Measurements from ENCODE around the gene ITGAL. TPM values are rescaled to one million over a fixed set of nuclear protein-coding genes. Genes with fewer than 3 reads are reported as not detected.

Gene ITGAL
- total and polyA plus RNA-seq, 2 of the 13 experiments (the other 11 are each of a cell fraction or from before 2014, with no cell fraction given) = 0.86 to 1.2 TPM

GRCh38 chr16:30533748-30534367 is 61.3 kb downstream of the ITGAL start:
- FAIRE-seq = no peak
- WGBS (ENCODE audit: low lambda C conversion rate) = 1% methylated on average over 24 of the region's 29 CpGs
- ChIA-PET CTCF (ENCODE audit: low intra/inter-chr PET ratio, low total read pairs) (interaction anchor here (0.9 kb wide), 1 partner anchor 103 kb away, joined by 3 read pairs; no protein-coding TSS in a partner anchor), POLR2A (interaction anchor here (0.6 to 5.1 kb wide), 22 partner anchors 9 to 468 kb away, joined by 3 to 187 read pairs (median 5); partner anchors contain the start of genes ALDOA, CD2BP2, DCTPP1 and FBRS)
- Histone ChIP-seq H4K20me1 (ENCODE audit: insufficient read depth, low read length) (no peaks in the 10 kb centered on the region), H2AFZ (ENCODE audit: low read length) (no peak overlapping the region), H3K9ac (ENCODE audit: insufficient read depth, low read depth, low read length) (peak overlapping the region; percentile 89), H3K4me1 (ENCODE audit: insufficient read depth, low read length) (peaks cover 62% of the 10 kb centered on the region), H3K9me3 (ENCODE audit: low read length) (no peaks in the 10 kb centered on the region), H3K4me3 (replicated peaks in 1 of 3; ENCODE audit: insufficient read depth in 1 of 3, low read depth in 2 of 3, low read length in 3 of 3) (peak overlapping the region; percentile 75 to 93 (median 81)), H3K79me2 (ENCODE audit: insufficient read depth, low read length) (peaks cover 31% of the 10 kb centered on the region), H3K27me3 (ENCODE audit: control insufficient read depth in 1 of 2, insufficient read depth in 2 of 2, low read length in 2 of 2) (no peaks in the 10 kb centered on the region; a peak in 1 of 5 replicates), H3K4me2 (ENCODE audit: low read depth, low read length) (peak overlapping the region; percentile 95), H3K27ac (ENCODE audit: extremely low read length, insufficient read depth, low read length) (peak overlapping the region; percentile 85), H3K36me3 (replicated peaks in 1 of 2; ENCODE audit: control insufficient read depth in 1 of 2, insufficient read depth in 2 of 2, low read length in 2 of 2) (peaks cover 0 to 1% of the 10 kb centered on the region in 2 experiments; a peak in 1 of 5 replicates)
- BruUV-seq (replicated peaks) = no TSS peak
- no peak for DNase-seq (ENCODE audit: low spot score)
- ATAC-seq = peak; percentile 14
- intact Hi-C loops (cut with micrococcal nuclease; ENCODE audit: unreplicated experiment) (loop anchor here (1.0 to 2.0 kb wide), 3 partner anchors 25 to 104 kb away; partner anchors contain the start of genes DCTPP1 and ZNF764), in situ Hi-C loops (cut with HindIII; ENCODE audit: extremely low pct_ligation_motif_present, low pct_unique_long_range_greater_than_20kb) (no loop called here)
- TF ChIP-seq AFF4 (CRISPR knock-in tag; IDR thresholded peaks at IDR 0.05) (no peak), CCAR2 (optimal IDR thresholded peaks at IDR 0.05; ENCODE audit: low read depth, low read length) (no peak), MED8 (CRISPR knock-in tag; IDR thresholded peaks at IDR 0.05; ENCODE audit: insufficient replicate concordance) (no peak), REXO4 (CRISPR knock-in tag; IDR thresholded peaks at IDR 0.05; ENCODE audit: borderline replicate concordance) (no peak), ZNF883 (CRISPR knock-in tag; IDR thresholded peaks at IDR 0.05; ENCODE audit: not compliant biosample characterization) (peak; percentile 47), MLXIP (CRISPR knock-in tag; IDR thresholded peaks at IDR 0.05; ENCODE audit: borderline replicate concordance) (0 out of 2 replicates have a peak, but pooled peaks have one; percentile 53), ZNF784 (CRISPR knock-in tag; IDR thresholded peaks at IDR 0.05; ENCODE audit: borderline replicate concordance) (0 out of 2 replicates have a peak, but pooled peaks have one; percentile 53), ATF3 (CRISPR knock-in tag; IDR thresholded peaks at IDR 0.05) (no peak; the same call in 1 of the 2 replicates), SNAI1 (CRISPR knock-in tag; IDR thresholded peaks at IDR 0.05; ENCODE audit: borderline replicate concordance) (peak; percentile 13; the same call in 1 of the 2 replicates), TFAP4 (IDR thresholded peaks at IDR 0.05; ENCODE audit: borderline replicate concordance, low read depth) (no peak), SMAD1 (CRISPR knock-in tag; IDR thresholded peaks at IDR 0.05; ENCODE audit: borderline replicate concordance, low read depth) (no peak), ZNF225 (CRISPR knock-in tag; IDR thresholded peaks at IDR 0.05) (no peak)
